Hepatocyte (in vitro differentiated cells): ENCODE measurements around the gene PEAK1.

Experiments used
- EZH2 ChIP-seq: fragments of 200-600 bp; sonication (generic); IDR thresholded peaks from 2 replicates; pipeline ENCODE4 v1.6.1; 2016; ENCODE audit warnings: antibody characterized with exemption, mild to moderate bottlenecking, borderline replicate concordance
- EZH2phosphoT487 ChIP-seq: fragments of 200-600 bp; sonication (generic); IDR thresholded peaks from one replicate; pipeline ENCODE4 v1.6.1; 2018; ENCODE audit warnings: antibody characterized with exemption, mild to moderate bottlenecking, low read depth, moderate library complexity; ENCODE audit not compliant: unreplicated experiment, severe bottlenecking
- TF ChIP-seq, protein P1 (sequence below): fragments of 200-600 bp; sonication (generic); IDR thresholded peaks from 2 replicates; pipeline ENCODE4 v1.5.1; 2016; ENCODE audit warnings: antibody characterized with exemption, mild to moderate bottlenecking; ENCODE audit not compliant: poor library complexity

- TF ChIP-seq, protein P1, sequence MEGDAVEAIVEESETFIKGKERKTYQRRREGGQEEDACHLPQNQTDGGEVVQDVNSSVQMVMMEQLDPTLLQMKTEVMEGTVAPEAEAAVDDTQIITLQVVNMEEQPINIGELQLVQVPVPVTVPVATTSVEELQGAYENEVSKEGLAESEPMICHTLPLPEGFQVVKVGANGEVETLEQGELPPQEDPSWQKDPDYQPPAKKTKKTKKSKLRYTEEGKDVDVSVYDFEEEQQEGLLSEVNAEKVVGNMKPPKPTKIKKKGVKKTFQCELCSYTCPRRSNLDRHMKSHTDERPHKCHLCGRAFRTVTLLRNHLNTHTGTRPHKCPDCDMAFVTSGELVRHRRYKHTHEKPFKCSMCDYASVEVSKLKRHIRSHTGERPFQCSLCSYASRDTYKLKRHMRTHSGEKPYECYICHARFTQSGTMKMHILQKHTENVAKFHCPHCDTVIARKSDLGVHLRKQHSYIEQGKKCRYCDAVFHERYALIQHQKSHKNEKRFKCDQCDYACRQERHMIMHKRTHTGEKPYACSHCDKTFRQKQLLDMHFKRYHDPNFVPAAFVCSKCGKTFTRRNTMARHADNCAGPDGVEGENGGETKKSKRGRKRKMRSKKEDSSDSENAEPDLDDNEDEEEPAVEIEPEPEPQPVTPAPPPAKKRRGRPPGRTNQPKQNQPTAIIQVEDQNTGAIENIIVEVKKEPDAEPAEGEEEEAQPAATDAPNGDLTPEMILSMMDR, result peak; percentile 44
- TF ChIP-seq EZH2phosphoT487 (no peak), EZH2 (no peak)
Measured at GRCh38 chr15:77418966-77419835, 703 bp downstream of the PEAK1 start.
